GM12873 (cell line): Measurements from ENCODE around the gene CLEC3A.

Source experiments
- CTCF ChIP-seq: IDR thresholded peaks from 2 replicates; pipeline ENCODE4 v1.5.1; 2012; ENCODE audit warnings: low read depth, mild to moderate bottlenecking, moderate library complexity, low read length, control low read depth; ENCODE audit not compliant: insufficient read depth; ENCODE audit errors: missing control alignments

CLEC3A gene

GRCh38 chr16:78035012-78035411 is 12.7 kb downstream of the CLEC3A start:
- TF ChIP-seq CTCF = no peak

- no peak for TF ChIP-seq CTCF
Measured at GRCh38 chr16:78040396-78040795, 18.0 kb downstream of the CLEC3A start.

- TF ChIP-seq CTCF = no peak
Measured at GRCh38 chr16:78045865-78046581, 23.7 kb downstream of the CLEC3A start.

GRCh38 chr16:78048319-78048718 is 26.0 kb downstream of the CLEC3A start:
- no peak for TF ChIP-seq CTCF

- TF ChIP-seq CTCF = no peak
Measured at GRCh38 chr16:78050734-78051400, 28.5 kb downstream of the CLEC3A start.

GRCh38 chr16:78057803-78058564 is 35.6 kb downstream of the CLEC3A start:
- no peak for TF ChIP-seq CTCF

GRCh38 chr16:78060295-78060694 is 37.9 kb downstream of the CLEC3A start:
- no peak for TF ChIP-seq CTCF
